Measurements from ENCODE around the gene MROH7. TPM values are rescaled to one million over a fixed set of nuclear protein-coding genes. Genes with fewer than 3 reads are reported as not detected.

The MROH7 gene
- total RNA-seq, 2 experiments from 2014 or later, result 0.14 to 0.19 TPM

DNA sequence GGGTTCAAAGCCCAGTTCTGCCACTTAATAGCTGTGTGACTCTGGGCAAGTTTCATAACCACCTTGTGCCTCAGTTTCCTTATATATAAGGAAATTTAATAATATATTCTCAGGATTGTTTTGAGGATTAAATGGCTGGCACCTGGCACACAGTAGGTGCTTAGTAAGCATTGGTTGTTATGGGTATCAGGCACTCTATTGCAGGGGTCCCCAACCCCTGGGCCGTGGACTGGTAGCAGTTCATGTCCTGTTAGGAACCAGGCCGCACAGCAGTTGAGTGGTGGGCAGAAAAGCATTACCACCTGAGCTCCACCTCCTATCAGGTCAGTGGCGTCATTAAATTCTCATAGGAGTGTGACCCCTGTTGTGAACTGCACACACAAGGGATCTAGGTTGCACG, 104.3 kb downstream of the MROH7 start:
- H3K4me1 Mint-ChIP-seq (ENCODE audit: low read depth), result no peaks in the 10 kb centered on the region
- intact Hi-C loops (cut with DNase I, micrococcal nuclease), result no loop called here
- no peak overlapping the region for H3K4me3 ChIP-seq (ENCODE audit: low read length)
- H3K27ac Mint-ChIP-seq, result no peak overlapping the region
- H3K4me1 ChIP-seq (ENCODE audit: insufficient read depth, low read length), result no peaks in the 10 kb centered on the region
- TF ChIP-seq, protein P1, sequence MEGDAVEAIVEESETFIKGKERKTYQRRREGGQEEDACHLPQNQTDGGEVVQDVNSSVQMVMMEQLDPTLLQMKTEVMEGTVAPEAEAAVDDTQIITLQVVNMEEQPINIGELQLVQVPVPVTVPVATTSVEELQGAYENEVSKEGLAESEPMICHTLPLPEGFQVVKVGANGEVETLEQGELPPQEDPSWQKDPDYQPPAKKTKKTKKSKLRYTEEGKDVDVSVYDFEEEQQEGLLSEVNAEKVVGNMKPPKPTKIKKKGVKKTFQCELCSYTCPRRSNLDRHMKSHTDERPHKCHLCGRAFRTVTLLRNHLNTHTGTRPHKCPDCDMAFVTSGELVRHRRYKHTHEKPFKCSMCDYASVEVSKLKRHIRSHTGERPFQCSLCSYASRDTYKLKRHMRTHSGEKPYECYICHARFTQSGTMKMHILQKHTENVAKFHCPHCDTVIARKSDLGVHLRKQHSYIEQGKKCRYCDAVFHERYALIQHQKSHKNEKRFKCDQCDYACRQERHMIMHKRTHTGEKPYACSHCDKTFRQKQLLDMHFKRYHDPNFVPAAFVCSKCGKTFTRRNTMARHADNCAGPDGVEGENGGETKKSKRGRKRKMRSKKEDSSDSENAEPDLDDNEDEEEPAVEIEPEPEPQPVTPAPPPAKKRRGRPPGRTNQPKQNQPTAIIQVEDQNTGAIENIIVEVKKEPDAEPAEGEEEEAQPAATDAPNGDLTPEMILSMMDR (IDR thresholded peaks at IDR 0.05), result no peak
- no peaks in the 10 kb centered on the region for H3K27me3 Mint-ChIP-seq
- no peak for ATAC-seq (ENCODE audit: poor library complexity)
- no peak for DNase-seq
- no peaks in the 10 kb centered on the region for H3K27me3 ChIP-seq (ENCODE audit: control insufficient read depth in 1 of 2, insufficient read depth in 2 of 2, low read length in 2 of 2)
- no peak overlapping the region for H3K4me3 Mint-ChIP-seq
- ChIA-PET POLR2A (no interaction called here), CTCF (no interaction called here)
- no peaks in the 10 kb centered on the region for H3K9me3 Mint-ChIP-seq
- H3K36me3 Mint-ChIP-seq (ENCODE audit: low read depth), result peaks cover 36% of the 10 kb centered on the region
- no peaks in the 10 kb centered on the region for H3K9me3 ChIP-seq (ENCODE audit: control insufficient read depth in 1 of 2, insufficient read depth in 1 of 2, low read length in 2 of 2)
- H3K36me3 ChIP-seq (ENCODE audit: insufficient read depth, low read length), result peaks cover 17% of the 10 kb centered on the region
- no peak overlapping the region for H3K27ac ChIP-seq (ENCODE audit: low read depth in 1 of 2, low read length in 2 of 2)

DNA sequence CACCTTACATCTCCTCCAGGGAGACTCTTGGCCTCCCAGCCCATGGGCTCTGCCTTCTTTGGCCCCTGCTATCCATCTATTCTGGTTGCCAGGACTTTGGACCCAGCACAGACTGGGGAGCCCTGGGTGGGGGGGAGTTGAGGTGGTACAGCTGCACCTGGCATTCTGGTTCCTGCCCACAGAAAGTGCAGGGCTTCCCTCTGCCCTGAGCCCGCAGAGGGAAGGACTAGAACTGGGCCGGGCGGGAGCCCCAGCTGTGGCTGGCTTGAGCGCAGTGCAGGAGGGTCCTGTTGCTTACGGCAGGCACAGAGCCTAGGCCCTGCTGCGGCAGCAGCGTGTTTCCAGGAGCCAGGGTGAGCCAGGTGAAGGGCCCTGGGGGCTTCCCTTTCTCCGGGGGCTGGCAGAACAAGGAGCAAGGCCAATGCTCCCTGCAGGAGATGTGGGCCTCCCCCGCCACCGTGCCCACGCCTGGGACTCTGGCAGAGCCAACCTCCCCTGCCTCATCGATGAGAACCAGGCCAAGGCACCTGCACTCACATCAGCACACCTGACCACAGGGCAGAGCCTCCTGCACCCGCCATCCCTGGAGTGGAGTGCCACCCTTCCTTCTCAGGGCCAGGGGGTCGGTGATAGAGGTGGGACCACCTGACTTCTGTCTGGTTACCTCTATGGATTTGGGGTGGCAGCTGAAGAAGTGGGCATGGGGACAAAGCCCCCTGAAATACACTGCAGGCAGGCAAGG, 106.7 kb downstream of the MROH7 start:
- no peaks in the 10 kb centered on the region for H3K27me3 ChIP-seq (ENCODE audit: control insufficient read depth in 1 of 2, insufficient read depth in 2 of 2, low read length in 2 of 2)
- Mint-ChIP-seq H3K4me1 (ENCODE audit: low read depth) (no peaks in the 10 kb centered on the region), H3K27ac (no peak overlapping the region), H3K4me3 (no peak overlapping the region), H3K27me3 (no peaks in the 10 kb centered on the region), H3K9me3 (no peaks in the 10 kb centered on the region), H3K36me3 (ENCODE audit: low read depth) (peaks cover 12% of the 10 kb centered on the region)
- no peaks in the 10 kb centered on the region for H3K4me1 ChIP-seq (ENCODE audit: insufficient read depth, low read length)
- ChIA-PET CTCF (no interaction called here), POLR2A (no interaction called here)
- no peaks in the 10 kb centered on the region for H3K36me3 ChIP-seq (ENCODE audit: insufficient read depth, low read length)
- no peaks in the 10 kb centered on the region for H3K9me3 ChIP-seq (ENCODE audit: control insufficient read depth in 1 of 2, insufficient read depth in 1 of 2, low read length in 2 of 2)
- DNase-seq (no peak), ATAC-seq (ENCODE audit: poor library complexity) (no peak)
- H3K4me3 ChIP-seq (ENCODE audit: low read length), result no peak overlapping the region
- H3K27ac ChIP-seq (ENCODE audit: low read depth in 1 of 2, low read length in 2 of 2), result no peak overlapping the region
- TF ChIP-seq, protein P1 (IDR thresholded peaks at IDR 0.05), result no peak
- intact Hi-C loops (cut with DNase I, micrococcal nuclease), result no loop called here

DNA sequence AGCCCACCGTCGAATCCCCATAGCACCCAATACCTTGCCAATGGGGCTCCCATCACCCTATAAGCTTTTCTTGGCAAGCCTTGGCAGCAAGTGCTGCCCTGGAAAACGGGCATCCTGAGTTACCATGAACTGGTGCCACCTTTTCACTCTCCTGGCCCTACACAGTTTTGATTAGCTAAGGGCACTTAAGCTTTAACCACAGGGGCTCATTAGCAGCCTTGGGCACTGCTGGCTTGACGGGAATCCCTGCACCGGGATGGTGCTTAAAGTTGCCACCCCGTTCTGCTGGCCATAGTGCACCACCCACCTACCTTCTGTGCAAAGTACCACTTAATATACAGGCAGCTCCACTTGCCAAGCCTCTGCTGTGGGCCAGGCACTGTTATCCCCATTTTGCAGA, 109.0 kb downstream of the MROH7 start:
- Mint-ChIP-seq H3K36me3 (ENCODE audit: low read depth) (no peaks in the 10 kb centered on the region), H3K4me3 (no peak overlapping the region), H3K27ac (no peak overlapping the region), H3K4me1 (ENCODE audit: low read depth) (no peaks in the 10 kb centered on the region), H3K9me3 (no peaks in the 10 kb centered on the region), H3K27me3 (no peaks in the 10 kb centered on the region)
- DNase-seq, result no peak
- H3K9me3 ChIP-seq (ENCODE audit: control insufficient read depth in 1 of 2, insufficient read depth in 1 of 2, low read length in 2 of 2), result no peaks in the 10 kb centered on the region
- TF ChIP-seq, protein P1 (IDR thresholded peaks at IDR 0.05), result no peak
- CTCF ChIA-PET, result no interaction called here
- H3K27me3 ChIP-seq (ENCODE audit: control insufficient read depth in 1 of 2, insufficient read depth in 2 of 2, low read length in 2 of 2), result no peaks in the 10 kb centered on the region
- no peaks in the 10 kb centered on the region for H3K4me1 ChIP-seq (ENCODE audit: insufficient read depth, low read length)
- H3K4me3 ChIP-seq (ENCODE audit: low read length), result no peak overlapping the region
- no peak overlapping the region for H3K27ac ChIP-seq (ENCODE audit: low read depth in 1 of 2, low read length in 2 of 2)
- no peaks in the 10 kb centered on the region for H3K36me3 ChIP-seq (ENCODE audit: insufficient read depth, low read length)
- intact Hi-C loops (cut with DNase I, micrococcal nuclease), result no loop called here
- no peak for ATAC-seq (ENCODE audit: poor library complexity)
- POLR2A ChIA-PET, result no interaction called here
